ENCODE data around the gene HOXD4.

DNA sequence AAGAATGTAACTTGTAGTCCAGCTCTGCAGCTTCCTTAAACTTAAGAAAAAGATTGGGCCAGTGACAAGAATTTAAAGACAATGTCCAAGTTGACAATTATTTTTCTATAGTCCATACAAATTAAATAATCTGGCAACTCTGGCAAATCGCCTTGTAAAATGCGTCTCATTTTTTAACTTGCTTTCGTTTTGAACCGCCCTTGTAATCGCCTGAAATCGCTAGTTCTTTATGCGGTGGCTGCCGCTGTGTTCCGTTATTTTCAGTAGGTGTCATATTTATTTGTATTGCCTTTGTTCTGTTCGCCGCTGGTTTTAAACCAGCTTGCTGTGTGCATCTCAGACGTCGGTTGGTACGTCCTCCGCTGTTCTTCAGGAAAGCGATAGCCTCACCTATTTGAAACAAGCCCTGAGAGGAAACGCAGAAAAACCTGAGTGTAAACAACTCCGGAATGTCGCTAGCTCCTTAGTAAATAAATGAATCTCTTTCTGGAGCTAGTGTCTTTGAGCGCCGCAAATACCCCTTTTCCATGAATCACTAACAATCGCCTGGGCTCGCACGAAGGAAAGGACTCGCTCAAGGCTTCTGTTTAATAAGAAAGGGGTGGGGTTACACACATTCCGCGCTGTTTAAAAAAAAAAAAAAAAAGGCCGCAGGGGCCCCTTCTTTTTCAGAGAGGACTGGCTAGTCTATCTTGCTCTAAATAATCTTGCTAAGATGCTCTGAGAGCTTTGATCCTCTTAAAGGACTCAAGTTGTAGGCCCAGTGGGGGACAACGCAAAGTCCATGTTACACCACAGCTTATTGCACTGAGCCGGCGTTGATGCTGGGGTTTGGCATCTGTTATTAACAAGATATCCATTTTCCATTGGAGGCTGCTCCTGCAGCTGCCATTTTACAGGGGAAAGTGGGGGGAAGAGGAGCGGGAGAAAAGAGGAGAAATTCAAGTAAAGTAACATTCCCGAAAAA, 18.9 kb upstream of the HOXD4 start:
- TF ChIP-seq POLR2A (IDR thresholded peaks at IDR 0.05; ENCODE audit: low read depth, low read length): no peak
- TF ChIP-seq, protein P1, sequence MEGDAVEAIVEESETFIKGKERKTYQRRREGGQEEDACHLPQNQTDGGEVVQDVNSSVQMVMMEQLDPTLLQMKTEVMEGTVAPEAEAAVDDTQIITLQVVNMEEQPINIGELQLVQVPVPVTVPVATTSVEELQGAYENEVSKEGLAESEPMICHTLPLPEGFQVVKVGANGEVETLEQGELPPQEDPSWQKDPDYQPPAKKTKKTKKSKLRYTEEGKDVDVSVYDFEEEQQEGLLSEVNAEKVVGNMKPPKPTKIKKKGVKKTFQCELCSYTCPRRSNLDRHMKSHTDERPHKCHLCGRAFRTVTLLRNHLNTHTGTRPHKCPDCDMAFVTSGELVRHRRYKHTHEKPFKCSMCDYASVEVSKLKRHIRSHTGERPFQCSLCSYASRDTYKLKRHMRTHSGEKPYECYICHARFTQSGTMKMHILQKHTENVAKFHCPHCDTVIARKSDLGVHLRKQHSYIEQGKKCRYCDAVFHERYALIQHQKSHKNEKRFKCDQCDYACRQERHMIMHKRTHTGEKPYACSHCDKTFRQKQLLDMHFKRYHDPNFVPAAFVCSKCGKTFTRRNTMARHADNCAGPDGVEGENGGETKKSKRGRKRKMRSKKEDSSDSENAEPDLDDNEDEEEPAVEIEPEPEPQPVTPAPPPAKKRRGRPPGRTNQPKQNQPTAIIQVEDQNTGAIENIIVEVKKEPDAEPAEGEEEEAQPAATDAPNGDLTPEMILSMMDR (conservative IDR thresholded peaks at IDR 0.05; ENCODE audit: low read depth, low read length): no peak
- no peak for TF ChIP-seq MAZ (IDR thresholded peaks at IDR 0.05; ENCODE audit: borderline replicate concordance, low read depth, low read length)
- no peak for TF ChIP-seq MXI1 (IDR thresholded peaks at IDR 0.05; ENCODE audit: borderline replicate concordance, low read depth, low read length)
- TF ChIP-seq RFX5 (IDR thresholded peaks at IDR 0.05; ENCODE audit: low read depth, low read length): no peak
- TF ChIP-seq RCOR1 (IDR thresholded peaks at IDR 0.05; ENCODE audit: insufficient replicate concordance, low read length): no peak
- TF ChIP-seq FOS (IDR thresholded peaks at IDR 0.05; ENCODE audit: low read depth, low read length): no peak
- TF ChIP-seq CHD1 (IDR thresholded peaks at IDR 0.05; ENCODE audit: low read depth, low read length): no peak
